ENCODE data around the gene TCEAL5. TPM values are rescaled to one million over a fixed set of nuclear protein-coding genes. Genes with fewer than 3 reads are reported as not detected.

TCEAL5 gene
- total and polyA plus RNA-seq, 11 donors, result 0.19 to 0.52 (median 0.30) TPM; not detected in 5

DNA sequence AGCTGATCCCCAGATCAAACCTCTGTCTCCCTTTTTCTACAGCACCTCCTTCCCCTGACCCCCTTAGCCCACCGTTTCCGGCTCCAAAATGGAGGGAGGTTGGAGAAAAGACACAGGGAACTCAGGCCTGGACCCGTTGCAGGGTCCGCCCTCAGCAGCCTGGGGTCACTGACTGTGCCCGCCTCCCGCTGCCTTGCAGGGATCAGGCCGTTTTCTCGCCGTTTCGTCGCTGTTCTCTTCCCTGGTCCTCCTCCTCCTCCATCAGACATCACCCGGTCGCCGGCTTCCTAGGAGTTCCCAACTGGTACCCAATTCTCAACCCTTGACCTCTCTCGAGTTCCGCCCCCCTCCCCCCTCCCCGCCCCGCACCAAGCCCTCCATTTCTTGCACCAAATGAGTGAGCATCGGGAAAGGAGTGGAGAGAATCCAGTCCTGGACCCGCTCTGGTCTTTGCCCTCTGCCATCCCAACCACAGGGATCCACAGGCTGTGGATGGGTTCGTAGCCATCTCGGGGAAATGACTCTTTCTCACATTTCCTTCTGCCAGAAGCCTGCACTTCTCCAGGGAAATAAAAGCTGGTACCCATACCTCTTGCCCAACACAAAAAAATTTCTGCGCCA, 493 bp downstream of the TCEAL5 start:
- Histone ChIP-seq H3K4me3 (peak overlapping the region in 8 of 12 donors; percentile 15 to 38 (median 23)), H3K9me3 (no peaks in the 10 kb centered on the region), H3K4me1 (peaks cover 0 to 5% (median 0%) of the 10 kb centered on the region in 12 donors), H3K36me3 (no peaks in the 10 kb centered on the region), H3K27me3 (peaks cover 0 to 57% (median 0%) of the 10 kb centered on the region in 9 donors), H3K27ac (no peak overlapping the region)
- no peak for TF ChIP-seq POLR2A (IDR thresholded peaks at IDR 0.05)
- TF ChIP-seq, protein P1, sequence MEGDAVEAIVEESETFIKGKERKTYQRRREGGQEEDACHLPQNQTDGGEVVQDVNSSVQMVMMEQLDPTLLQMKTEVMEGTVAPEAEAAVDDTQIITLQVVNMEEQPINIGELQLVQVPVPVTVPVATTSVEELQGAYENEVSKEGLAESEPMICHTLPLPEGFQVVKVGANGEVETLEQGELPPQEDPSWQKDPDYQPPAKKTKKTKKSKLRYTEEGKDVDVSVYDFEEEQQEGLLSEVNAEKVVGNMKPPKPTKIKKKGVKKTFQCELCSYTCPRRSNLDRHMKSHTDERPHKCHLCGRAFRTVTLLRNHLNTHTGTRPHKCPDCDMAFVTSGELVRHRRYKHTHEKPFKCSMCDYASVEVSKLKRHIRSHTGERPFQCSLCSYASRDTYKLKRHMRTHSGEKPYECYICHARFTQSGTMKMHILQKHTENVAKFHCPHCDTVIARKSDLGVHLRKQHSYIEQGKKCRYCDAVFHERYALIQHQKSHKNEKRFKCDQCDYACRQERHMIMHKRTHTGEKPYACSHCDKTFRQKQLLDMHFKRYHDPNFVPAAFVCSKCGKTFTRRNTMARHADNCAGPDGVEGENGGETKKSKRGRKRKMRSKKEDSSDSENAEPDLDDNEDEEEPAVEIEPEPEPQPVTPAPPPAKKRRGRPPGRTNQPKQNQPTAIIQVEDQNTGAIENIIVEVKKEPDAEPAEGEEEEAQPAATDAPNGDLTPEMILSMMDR (IDR thresholded peaks at IDR 0.05), result no peak
- DNase-seq (no peak), ATAC-seq (no peak)
- intact Hi-C loops (cut with DNase I), result no loop called here
- 7 to 43% (median 24%) methylated on average over 23 of the region's 23 CpGs for WGBS, 4 donors

DNA sequence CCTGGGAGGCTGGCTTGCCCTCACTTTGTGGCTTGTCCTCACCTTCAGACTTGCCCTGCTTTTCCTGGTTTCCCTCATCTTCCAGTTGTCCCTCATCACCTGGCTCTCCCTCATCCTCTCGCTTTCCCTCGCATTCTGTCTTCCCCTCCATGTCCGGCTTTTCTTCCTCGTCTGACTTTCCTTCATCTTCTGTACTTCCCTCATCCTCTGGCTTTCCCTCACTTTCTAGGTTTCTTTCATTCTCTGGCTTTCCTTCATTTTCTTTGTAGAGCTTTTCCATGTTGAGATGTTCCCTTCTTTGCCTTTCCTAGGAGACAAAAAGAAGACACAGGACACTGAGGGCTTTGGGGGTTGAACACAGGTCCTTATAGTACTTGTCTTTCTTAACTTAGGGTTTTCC, 2.3 kb downstream of the TCEAL5 start:
- H3K36me3 ChIP-seq, result no peaks in the 10 kb centered on the region
- H3K27me3 ChIP-seq, result peaks cover 0 to 59% (median 0%) of the 10 kb centered on the region in 9 donors
- no peaks in the 10 kb centered on the region for H3K9me3 ChIP-seq
- TF ChIP-seq, protein P1 (IDR thresholded peaks at IDR 0.05), result no peak
- no peak for TF ChIP-seq POLR2A (IDR thresholded peaks at IDR 0.05)
- no peak for ATAC-seq
- H3K4me1 ChIP-seq, result peaks cover 0 to 5% (median 0%) of the 10 kb centered on the region in 12 donors
- intact Hi-C loops (cut with DNase I), result no loop called here
- DNase-seq, result no peak
- H3K27ac ChIP-seq, result no peak overlapping the region
- H3K4me3 ChIP-seq, result no peak overlapping the region
- 79 to 94% (median 91%) methylated on average over 4 of the region's 4 CpGs for WGBS, 4 donors

DNA sequence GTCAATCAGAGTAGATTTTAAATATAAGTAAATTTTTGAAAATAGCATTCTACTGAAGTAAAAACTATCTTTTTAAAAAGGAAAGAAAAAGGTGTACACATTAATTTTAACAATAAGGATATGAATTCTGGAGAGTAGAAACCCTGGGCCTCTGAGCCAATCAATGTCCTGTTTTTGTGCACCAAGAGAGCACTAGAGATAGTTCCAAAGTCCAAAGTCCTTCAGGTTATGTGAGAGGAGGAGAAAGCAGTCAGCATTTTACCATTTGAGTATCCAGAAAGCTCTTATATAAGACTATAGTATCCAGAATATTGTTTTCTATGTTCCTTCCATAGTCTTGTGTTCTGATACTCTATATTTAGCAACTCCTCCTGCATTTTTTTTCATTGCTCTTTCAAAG, 18.3 kb downstream of the TCEAL5 start:
- ATAC-seq (no peak), DNase-seq (no peak)
- Histone ChIP-seq H3K4me1 (peaks cover 0 to 6% (median 3%) of the 10 kb centered on the region in 12 donors), H3K27me3 (peaks cover 0 to 7% (median 0%) of the 10 kb centered on the region in 9 donors), H3K27ac (no peak overlapping the region), H3K36me3 (peaks cover 0 to 3% (median 0%) of the 10 kb centered on the region in 9 donors), H3K4me3 (no peak overlapping the region), H3K9me3 (no peaks in the 10 kb centered on the region)
- intact Hi-C loops (cut with DNase I), result no loop called here
- no peak for TF ChIP-seq POLR2A (IDR thresholded peaks at IDR 0.05)
- TF ChIP-seq, protein P1 (IDR thresholded peaks at IDR 0.05), result no peak

DNA sequence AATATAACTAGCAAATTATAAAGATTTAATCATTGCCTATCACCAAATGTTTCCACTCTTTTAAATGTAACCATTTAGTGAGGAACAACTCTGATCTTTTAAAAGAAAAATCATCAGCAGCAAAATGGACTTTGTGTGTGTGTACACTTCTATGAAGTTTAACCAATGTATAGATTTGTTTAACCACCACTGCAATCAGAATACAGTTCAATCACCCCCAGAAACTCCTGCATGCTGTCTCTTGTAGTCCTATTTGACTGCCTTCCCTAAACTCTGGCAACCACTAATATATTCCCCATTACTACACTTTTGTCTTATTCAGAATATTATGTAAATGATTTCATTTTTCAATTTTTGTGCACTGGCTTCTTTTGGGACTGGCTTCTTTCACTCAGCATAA, 19.9 kb downstream of the TCEAL5 start:
- intact Hi-C loops (cut with DNase I), result no loop called here
- no peak for DNase-seq
- Histone ChIP-seq H3K27ac (no peak overlapping the region), H3K9me3 (no peaks in the 10 kb centered on the region), H3K36me3 (peaks cover 0 to 13% (median 0%) of the 10 kb centered on the region in 9 donors), H3K4me3 (no peak overlapping the region), H3K27me3 (peaks cover 0 to 5% (median 0%) of the 10 kb centered on the region in 9 donors), H3K4me1 (peaks cover 0 to 15% (median 5%) of the 10 kb centered on the region in 12 donors)
- ATAC-seq, result no peak
- TF ChIP-seq, protein P1 (IDR thresholded peaks at IDR 0.05), result no peak
- no peak for TF ChIP-seq POLR2A (IDR thresholded peaks at IDR 0.05)

Measured in heart left ventricle (tissue), 16 donors.